ENCODE measurements around the gene INHA. TPM values are rescaled to one million over a fixed set of nuclear protein-coding genes. Genes with fewer than 3 reads are reported as not detected.

Gene INHA
- total RNA-seq, 6 experiments from 2014 or later = not detected

DNA sequence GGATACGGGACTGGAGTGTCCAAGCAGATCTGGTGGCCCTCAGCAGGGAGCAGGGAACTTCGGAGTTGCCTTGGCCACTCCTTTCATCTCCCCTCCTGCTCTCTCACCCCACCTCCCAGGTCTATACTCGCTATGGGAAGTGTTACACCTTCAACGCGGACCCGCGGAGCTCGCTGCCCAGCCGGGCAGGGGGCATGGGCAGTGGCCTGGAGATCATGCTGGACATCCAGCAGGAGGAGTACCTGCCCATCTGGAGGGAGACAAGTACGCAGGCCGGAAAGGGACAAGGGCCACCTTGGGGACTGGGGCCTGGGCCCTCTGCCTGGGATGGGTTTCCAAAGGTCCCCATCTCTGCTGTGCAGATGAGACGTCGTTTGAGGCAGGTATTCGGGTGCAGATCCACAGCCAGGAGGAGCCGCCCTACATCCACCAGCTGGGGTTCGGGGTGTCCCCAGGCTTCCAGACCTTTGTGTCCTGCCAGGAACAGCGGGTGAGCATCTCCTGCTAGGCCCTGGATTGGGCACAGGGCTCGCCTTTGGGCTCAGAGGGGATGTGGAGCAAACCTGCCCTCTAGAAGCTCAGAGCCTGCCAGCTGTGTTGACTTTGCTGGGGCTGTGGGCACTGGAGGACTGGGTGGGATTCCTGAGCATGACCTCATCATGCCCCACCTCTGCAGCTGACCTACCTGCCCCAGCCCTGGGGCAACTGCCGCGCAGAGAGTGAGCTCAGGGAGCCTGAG is 40.3 kb upstream of the INHA start:
- no peak for TF ChIP-seq POLR2A (IDR thresholded peaks at IDR 0.05)
- TF ChIP-seq, protein P1, sequence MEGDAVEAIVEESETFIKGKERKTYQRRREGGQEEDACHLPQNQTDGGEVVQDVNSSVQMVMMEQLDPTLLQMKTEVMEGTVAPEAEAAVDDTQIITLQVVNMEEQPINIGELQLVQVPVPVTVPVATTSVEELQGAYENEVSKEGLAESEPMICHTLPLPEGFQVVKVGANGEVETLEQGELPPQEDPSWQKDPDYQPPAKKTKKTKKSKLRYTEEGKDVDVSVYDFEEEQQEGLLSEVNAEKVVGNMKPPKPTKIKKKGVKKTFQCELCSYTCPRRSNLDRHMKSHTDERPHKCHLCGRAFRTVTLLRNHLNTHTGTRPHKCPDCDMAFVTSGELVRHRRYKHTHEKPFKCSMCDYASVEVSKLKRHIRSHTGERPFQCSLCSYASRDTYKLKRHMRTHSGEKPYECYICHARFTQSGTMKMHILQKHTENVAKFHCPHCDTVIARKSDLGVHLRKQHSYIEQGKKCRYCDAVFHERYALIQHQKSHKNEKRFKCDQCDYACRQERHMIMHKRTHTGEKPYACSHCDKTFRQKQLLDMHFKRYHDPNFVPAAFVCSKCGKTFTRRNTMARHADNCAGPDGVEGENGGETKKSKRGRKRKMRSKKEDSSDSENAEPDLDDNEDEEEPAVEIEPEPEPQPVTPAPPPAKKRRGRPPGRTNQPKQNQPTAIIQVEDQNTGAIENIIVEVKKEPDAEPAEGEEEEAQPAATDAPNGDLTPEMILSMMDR (IDR thresholded peaks at IDR 0.05) = no peak
- H3K4me1 ChIP-seq = no peaks in the 10 kb centered on the region
- H3K27ac ChIP-seq = no peak overlapping the region
- H3K9me3 ChIP-seq = no peaks in the 10 kb centered on the region
- WGBS (ENCODE audit: insufficient coverage, low coverage, low lambda C conversion rate, missing lambda C conversion rate) = 50% methylated on average over 10 of the region's 20 CpGs
- H3K36me3 ChIP-seq = no peaks in the 10 kb centered on the region
- no peaks in the 10 kb centered on the region for H3K27me3 ChIP-seq
- intact Hi-C loops (cut with DNase I) = loop anchor here (5.0 to 10.0 kb wide), 3 partner anchors 55 to 125 kb away; no protein-coding TSS in a partner anchor
- H3K4me3 ChIP-seq = no peak overlapping the region
- no peak for DNase-seq
- no peak for ATAC-seq

GRCh38 chr2:219532378-219532649 is 39.8 kb upstream of the INHA start:
- no peak overlapping the region for H3K27ac ChIP-seq
- no peaks in the 10 kb centered on the region for H3K9me3 ChIP-seq
- no peaks in the 10 kb centered on the region for H3K27me3 ChIP-seq
- intact Hi-C loops (cut with DNase I) = loop anchor here (5.0 to 10.0 kb wide), 3 partner anchors 55 to 125 kb away; no protein-coding TSS in a partner anchor
- H3K4me3 ChIP-seq = no peak overlapping the region
- no peaks in the 10 kb centered on the region for H3K4me1 ChIP-seq
- DNase-seq (no peak), ATAC-seq (no peak)
- WGBS (ENCODE audit: insufficient coverage, low coverage, low lambda C conversion rate, missing lambda C conversion rate) = no CpG with 5 or more reads among the region's 8 CpGs
- H3K36me3 ChIP-seq = no peaks in the 10 kb centered on the region
- TF ChIP-seq POLR2A (IDR thresholded peaks at IDR 0.05) = no peak
- TF ChIP-seq, protein P1 (IDR thresholded peaks at IDR 0.05) = no peak

GRCh38 chr2:219533930-219534661 is 38.0 kb upstream of the INHA start:
- no peaks in the 10 kb centered on the region for H3K9me3 ChIP-seq
- intact Hi-C loops (cut with DNase I) = loop anchor here (5.0 to 10.0 kb wide), 3 partner anchors 57 to 127 kb away; no protein-coding TSS in a partner anchor
- no peaks in the 10 kb centered on the region for H3K27me3 ChIP-seq
- no peak for TF ChIP-seq POLR2A (IDR thresholded peaks at IDR 0.05)
- TF ChIP-seq, protein P1 (IDR thresholded peaks at IDR 0.05) = no peak
- DNase-seq (no peak), ATAC-seq (no peak)
- H3K4me3 ChIP-seq = no peak overlapping the region
- no peak overlapping the region for H3K27ac ChIP-seq
- no peaks in the 10 kb centered on the region for H3K4me1 ChIP-seq
- H3K36me3 ChIP-seq = no peaks in the 10 kb centered on the region
- WGBS (ENCODE audit: insufficient coverage, low coverage, low lambda C conversion rate, missing lambda C conversion rate) = 60% methylated on average over 2 of the region's 6 CpGs

GRCh38 chr2:219536425-219536824 is 35.7 kb upstream of the INHA start:
- intact Hi-C loops (cut with DNase I) = loop anchor here (5.0 to 10.0 kb wide), 2 partner anchors 62 to 111 kb away; no protein-coding TSS in a partner anchor

More at GRCh38 chr2:219536425-219536824, 35.7 kb upstream of the INHA start:
- DNase-seq (no peak), ATAC-seq (no peak)
- Histone ChIP-seq H3K9me3 (no peaks in the 10 kb centered on the region), H3K27ac (no peak overlapping the region), H3K27me3 (no peaks in the 10 kb centered on the region), H3K36me3 (no peaks in the 10 kb centered on the region), H3K4me3 (no peak overlapping the region), H3K4me1 (no peaks in the 10 kb centered on the region)
- TF ChIP-seq POLR2A (IDR thresholded peaks at IDR 0.05) = no peak
- TF ChIP-seq, protein P1 (IDR thresholded peaks at IDR 0.05) = no peak
- 44% methylated on average over 8 of the region's 16 CpGs for WGBS (ENCODE audit: insufficient coverage, low coverage, low lambda C conversion rate, missing lambda C conversion rate)

Data from right lobe of liver (tissue), 6 donors.